Stimulated activated naive CD8-positive, alpha-beta T cell treated with anti-CD3 and anti-CD28 coated beads, Interleukin-15, amount 100 ng/mL, for 72 hours (primary cell): Measurements from ENCODE around the gene EXPH5.

ENCODE experiments used
- ATAC-seq: fragments of 150-1000 bp; cut with Tn5 transposase; 2 replicates; pipeline ENCODE4 v1.10.0; 2021; ENCODE audit warnings: mild to moderate bottlenecking, moderate library complexity
- DNase-seq, 2 donors: peaks; one replicate each; pipeline ENCODE4 v3.0.0; 2021 to 2022
- H3K27ac Mint-ChIP-seq, 2 donors: one replicate each; pipeline ENCODE4 v1.8.0; 2022; ENCODE audit warnings: mild to moderate bottlenecking in 2 of 2, mixed read lengths in 2 of 2, moderate library complexity in 2 of 2
- H3K27me3 Mint-ChIP-seq: one replicate; pipeline ENCODE4 v1.8.0; 2022; ENCODE audit warnings: mixed read lengths
- H3K4me1 Mint-ChIP-seq: one replicate; pipeline ENCODE4 v1.8.0; 2022; ENCODE audit warnings: mild to moderate bottlenecking, mixed read lengths
- H3K4me3 Mint-ChIP-seq, 2 donors: one replicate each; pipeline ENCODE4 v1.8.0; 2022; ENCODE audit warnings: mild to moderate bottlenecking in 2 of 2, mixed read lengths in 2 of 2, moderate library complexity in 1 of 2
- H3K9me3 Mint-ChIP-seq, 2 donors: one replicate each; pipeline ENCODE4 v1.8.0; 2022; ENCODE audit warnings: mixed read lengths in 2 of 2

EXPH5 gene

GRCh38 chr11:108494182-108494581 is 99.4 kb downstream of the EXPH5 start:
- no peak for ATAC-seq
- H3K27me3 Mint-ChIP-seq, result no peaks in the 10 kb centered on the region
- H3K27ac Mint-ChIP-seq, result no peak overlapping the region
- DNase-seq, result no peak
- no peaks in the 10 kb centered on the region for H3K9me3 Mint-ChIP-seq
- H3K4me3 Mint-ChIP-seq, result no peak overlapping the region
- peaks cover 31% of the 10 kb centered on the region for H3K4me1 Mint-ChIP-seq

GRCh38 chr11:108491936-108492335 is 101.6 kb downstream of the EXPH5 start:
- Mint-ChIP-seq H3K9me3 (no peaks in the 10 kb centered on the region), H3K27me3 (no peaks in the 10 kb centered on the region), H3K4me1 (peaks cover 18% of the 10 kb centered on the region), H3K4me3 (no peak overlapping the region), H3K27ac (no peak overlapping the region)
- DNase-seq (no peak), ATAC-seq (no peak)

- H3K4me1 Mint-ChIP-seq, result no peaks in the 10 kb centered on the region
- H3K27me3 Mint-ChIP-seq, result no peaks in the 10 kb centered on the region
- H3K27ac Mint-ChIP-seq, result peak overlapping the region in 1 of 2 donors; percentile 11
- H3K9me3 Mint-ChIP-seq, result no peaks in the 10 kb centered on the region
- no peak for DNase-seq
- H3K4me3 Mint-ChIP-seq, result no peak overlapping the region
- no peak for ATAC-seq
Observed at GRCh38 chr11:108486828-108487227, 106.7 kb downstream of the EXPH5 start.

- ATAC-seq, result no peak
- Mint-ChIP-seq H3K4me3 (no peak overlapping the region), H3K27me3 (no peaks in the 10 kb centered on the region), H3K4me1 (no peaks in the 10 kb centered on the region), H3K27ac (no peak overlapping the region), H3K9me3 (no peaks in the 10 kb centered on the region)
- DNase-seq, result no peak
Observed at GRCh38 chr11:108486331-108486730, 107.2 kb downstream of the EXPH5 start.

- no peaks in the 10 kb centered on the region for H3K27me3 Mint-ChIP-seq
- no peaks in the 10 kb centered on the region for H3K4me1 Mint-ChIP-seq
- DNase-seq, result no peak
- H3K9me3 Mint-ChIP-seq, result no peaks in the 10 kb centered on the region
- no peak overlapping the region for H3K4me3 Mint-ChIP-seq
- H3K27ac Mint-ChIP-seq, result no peak overlapping the region
- ATAC-seq, result no peak
Observed at GRCh38 chr11:108483163-108483562, 110.4 kb downstream of the EXPH5 start.

- no peaks in the 10 kb centered on the region for H3K9me3 Mint-ChIP-seq
- no peak overlapping the region for H3K4me3 Mint-ChIP-seq
- ATAC-seq (no peak), DNase-seq (no peak)
- H3K27me3 Mint-ChIP-seq, result no peaks in the 10 kb centered on the region
- H3K4me1 Mint-ChIP-seq, result no peaks in the 10 kb centered on the region
- H3K27ac Mint-ChIP-seq, result no peak overlapping the region
Observed at GRCh38 chr11:108474664-108475463, 118.7 kb downstream of the EXPH5 start.

GRCh38 chr11:108472681-108473080 is 120.9 kb downstream of the EXPH5 start:
- no peak for ATAC-seq
- no peak overlapping the region for H3K27ac Mint-ChIP-seq

GRCh38 chr11:108468478-108468864 is 125.1 kb downstream of the EXPH5 start:
- DNase-seq (no peak), ATAC-seq (no peak)
- H3K9me3 Mint-ChIP-seq, result no peaks in the 10 kb centered on the region
- no peaks in the 10 kb centered on the region for H3K27me3 Mint-ChIP-seq
- no peak overlapping the region for H3K27ac Mint-ChIP-seq
- peaks cover 14% of the 10 kb centered on the region for H3K4me1 Mint-ChIP-seq
- peak overlapping the region in 1 of 2 donors; percentile 93 for H3K4me3 Mint-ChIP-seq

More at GRCh38 chr11:108472681-108473080, 120.9 kb downstream of the EXPH5 start:
- no peak overlapping the region for H3K4me3 Mint-ChIP-seq
- H3K27me3 Mint-ChIP-seq, result no peaks in the 10 kb centered on the region
- no peak for DNase-seq
- H3K4me1 Mint-ChIP-seq, result no peaks in the 10 kb centered on the region
- no peaks in the 10 kb centered on the region for H3K9me3 Mint-ChIP-seq

- DNase-seq (peak; percentile 95 to 96), ATAC-seq (peak; percentile 99)
- Mint-ChIP-seq H3K4me1 (peaks cover 14% of the 10 kb centered on the region), H3K27me3 (no peaks in the 10 kb centered on the region), H3K4me3 (peak within 1 kb of the TSS; percentile 93 to 99), H3K27ac (peak within 1 kb of the TSS; percentile 98 to 99), H3K9me3 (no peaks in the 10 kb centered on the region)
Observed at GRCh38 chr11:108467091-108467823, 126.3 kb downstream of the EXPH5 start, which contains the start of gene C11orf65. Gene C11orf65, minus strand, starts transcription at chr11:108467529. Its CDS starts 5,970 bp downstream, at chr11:108461559.

GRCh38 chr11:108466405-108466804 is 127.2 kb downstream of the EXPH5 start:
- Mint-ChIP-seq H3K9me3 (no peaks in the 10 kb centered on the region), H3K4me1 (peaks cover 14% of the 10 kb centered on the region), H3K27me3 (no peaks in the 10 kb centered on the region), H3K27ac (peak overlapping the region; percentile 98 to 99), H3K4me3 (peak overlapping the region; percentile 93 to 99)
- ATAC-seq, result no peak
- DNase-seq, result no peak
